Skin epidermis (tissue), 12 donors: Measurements from ENCODE around the gene C17orf107.
"Not testable (repeated sequence)": the region's sequence is repeated elsewhere in the genome, so short reads cannot be mapped to it uniquely, and the experiment has no call there.

Source experiments
- H3K27ac ChIP-seq, 21 experiments: fragments of 200-600 bp; sonication (generic) in 11 of 21; one replicate each; pipeline ENCODE4 v1.5.0; 2020; ENCODE audit warnings: mild to moderate bottlenecking in 3 of 21, inconsistent platforms in 2 of 21, moderate library complexity in 2 of 21
- H3K4me3 ChIP-seq, 7 experiments: fragments of 200-600 bp; sonication (generic) in 2 of 7; one replicate each; pipeline ENCODE4 v1.5.0; 2020; ENCODE audit warnings: inconsistent platforms in 2 of 7, mild to moderate bottlenecking in 2 of 7, moderate library complexity in 1 of 7

Gene C17orf107

GRCh38 chr17:4899341-4900230, at the start of gene C17orf107:
Gene C17orf107 (plus strand): TSS chr17:4899536. CDS start chr17:4899763, 227 bp downstream.
- H3K27ac ChIP-seq, result peak within 1 kb of the TSS in 19 of 21 experiments; percentile 1 to 80 (median 68)

DNA sequence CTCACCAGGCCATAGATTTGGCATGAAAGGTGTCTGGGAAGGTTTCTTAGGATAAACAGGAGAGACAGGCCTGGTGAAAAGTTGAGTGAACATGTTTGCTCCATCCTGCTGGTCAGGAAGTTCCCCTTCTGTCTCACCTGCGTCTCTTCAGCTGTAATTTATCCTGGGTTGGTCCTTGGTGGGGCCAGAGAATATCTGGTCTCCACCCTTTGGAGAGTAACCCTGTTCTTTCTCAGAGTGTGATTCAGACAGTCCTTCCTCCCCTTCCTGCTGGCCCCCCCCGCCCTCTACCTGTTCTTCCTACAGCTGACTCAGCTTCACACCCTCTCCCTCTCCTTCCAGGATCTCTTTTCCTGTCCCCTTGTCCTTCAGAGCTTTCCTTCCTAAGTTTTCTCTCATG, 49.1 kb upstream of the C17orf107 start:
- Histone ChIP-seq H3K27ac (peak overlapping the region in 20 of 21 experiments; percentile 15 to 88 (median 74)), H3K4me3 (no peak overlapping the region)

More at GRCh38 chr17:4899341-4900230, at the start of gene C17orf107:
- H3K4me3 ChIP-seq, result peak within 1 kb of the TSS; percentile 32 to 58 (median 42)

DNA sequence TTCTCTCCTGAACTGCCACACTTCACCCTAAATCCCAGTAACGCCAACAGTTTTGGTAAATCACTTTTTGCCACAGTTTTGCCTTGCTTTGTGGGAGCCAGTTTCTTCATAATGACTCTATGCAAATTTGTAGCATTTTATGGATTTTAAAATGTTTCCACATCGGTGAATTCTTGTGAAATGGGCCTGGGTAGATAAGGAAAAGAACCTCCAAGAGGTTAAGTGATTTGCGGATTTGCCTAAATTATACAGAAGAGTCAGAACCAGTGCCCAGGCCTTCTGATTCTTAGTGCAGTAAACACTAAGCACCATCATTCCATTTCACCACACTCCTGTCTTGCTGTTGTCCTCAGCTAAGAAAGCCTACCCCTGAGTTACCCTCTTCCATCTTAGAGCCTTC, 48.3 kb upstream of the C17orf107 start:
- H3K27ac ChIP-seq, result peak overlapping the region in 20 of 21 experiments; percentile 15 to 88 (median 72)
- no peak overlapping the region for H3K4me3 ChIP-seq

GRCh38 chr17:4852567-4853207, 46.6 kb upstream of the C17orf107 start:
- H3K27ac ChIP-seq, result peak overlapping the region in 10 of 21 experiments; percentile 14 to 81 (median 52)
- H3K4me3 ChIP-seq, result no peak overlapping the region

- Histone ChIP-seq H3K27ac (peak overlapping the region in 19 of 21 experiments; percentile 48 to 89 (median 79)), H3K4me3 (no peak overlapping the region)
These were observed 46.1 kb upstream of the C17orf107 start for GRCh38 chr17:4853208-4853671.

- peak overlapping the region; percentile 7 to 89 (median 77) for H3K27ac ChIP-seq
- H3K4me3 ChIP-seq, result no peak overlapping the region
These were observed 45.1 kb upstream of the C17orf107 start for GRCh38 chr17:4854111-4854681.

DNA sequence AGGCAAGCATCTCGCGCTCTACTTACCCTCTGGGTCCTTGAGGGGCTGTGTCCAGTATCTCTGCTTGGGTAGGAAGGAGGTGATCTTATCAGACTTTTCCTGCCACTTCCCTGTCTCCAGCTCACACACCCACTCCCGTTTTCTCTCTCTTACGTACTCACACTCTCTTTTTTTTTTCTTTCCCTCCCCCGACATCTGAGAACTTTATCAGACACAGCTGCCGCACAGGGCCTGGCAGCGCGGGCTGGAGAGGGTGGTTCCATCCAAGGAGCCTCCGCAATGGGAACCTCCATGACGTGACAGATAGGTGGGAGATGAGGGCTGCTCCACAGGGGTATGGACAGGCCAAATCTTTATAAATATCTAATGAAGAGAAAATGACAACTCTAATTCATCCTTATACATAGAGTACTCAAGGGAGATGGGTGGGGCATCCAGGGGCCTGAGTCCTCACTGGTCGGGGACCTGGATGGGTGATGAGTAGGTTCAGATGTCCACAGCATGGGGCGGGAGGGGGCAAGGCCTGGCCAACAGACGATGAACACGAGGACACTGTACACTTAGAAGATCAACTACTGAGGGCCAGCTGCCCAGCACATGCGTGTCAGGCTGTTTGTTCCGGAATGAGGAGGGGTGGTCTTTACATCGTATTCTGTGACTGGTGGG, 42.9 kb upstream of the C17orf107 start:
- Histone ChIP-seq H3K4me3 (no peak overlapping the region), H3K27ac (peak overlapping the region in 18 of 21 experiments; percentile 5 to 87 (median 68))

DNA sequence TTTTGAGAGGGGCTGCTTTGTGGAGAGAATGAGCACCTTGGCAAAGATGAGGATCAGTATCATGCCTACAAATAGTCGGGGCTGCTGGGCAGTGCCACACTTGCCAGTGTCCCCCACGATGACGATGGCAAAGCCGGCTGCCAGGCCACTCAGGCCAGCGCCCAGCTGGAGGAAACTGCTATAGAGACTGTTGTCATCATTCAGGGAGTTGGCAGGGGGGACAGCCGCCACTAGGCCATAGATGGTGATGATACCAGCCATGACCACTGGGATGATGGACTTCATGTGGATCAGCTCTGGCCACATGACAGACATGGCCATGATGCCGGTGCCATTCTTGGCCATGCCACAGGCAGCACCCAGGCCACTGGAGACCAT, 42.4 kb upstream of the C17orf107 start:
- Histone ChIP-seq H3K27ac (peak overlapping the region in 18 of 21 experiments; percentile 5 to 87 (median 68)), H3K4me3 (no peak overlapping the region)

DNA sequence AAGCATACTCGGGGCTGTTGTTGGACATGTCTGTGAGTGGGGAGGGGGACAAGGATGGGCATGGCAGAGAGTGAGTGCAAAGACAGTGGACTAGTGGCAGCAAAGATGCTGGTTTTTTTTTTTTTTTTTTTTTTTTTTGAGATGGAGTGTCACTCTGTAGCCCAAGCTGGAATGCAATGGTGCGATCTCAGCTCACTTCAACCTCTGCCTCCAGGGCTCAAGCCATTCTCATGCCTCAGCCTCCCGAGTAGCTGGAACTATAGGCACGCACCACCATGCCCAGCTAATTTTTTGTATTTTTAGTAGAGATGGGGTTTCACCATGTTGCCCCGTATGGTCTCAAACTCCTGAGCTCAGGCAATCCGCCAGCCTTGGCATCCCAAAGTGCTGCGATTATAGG, 42.0 kb upstream of the C17orf107 start:
- peak overlapping the region in 20 of 21 experiments; percentile 2 to 87 (median 77) for H3K27ac ChIP-seq
- not testable (repeated sequence) for H3K4me3 ChIP-seq

DNA sequence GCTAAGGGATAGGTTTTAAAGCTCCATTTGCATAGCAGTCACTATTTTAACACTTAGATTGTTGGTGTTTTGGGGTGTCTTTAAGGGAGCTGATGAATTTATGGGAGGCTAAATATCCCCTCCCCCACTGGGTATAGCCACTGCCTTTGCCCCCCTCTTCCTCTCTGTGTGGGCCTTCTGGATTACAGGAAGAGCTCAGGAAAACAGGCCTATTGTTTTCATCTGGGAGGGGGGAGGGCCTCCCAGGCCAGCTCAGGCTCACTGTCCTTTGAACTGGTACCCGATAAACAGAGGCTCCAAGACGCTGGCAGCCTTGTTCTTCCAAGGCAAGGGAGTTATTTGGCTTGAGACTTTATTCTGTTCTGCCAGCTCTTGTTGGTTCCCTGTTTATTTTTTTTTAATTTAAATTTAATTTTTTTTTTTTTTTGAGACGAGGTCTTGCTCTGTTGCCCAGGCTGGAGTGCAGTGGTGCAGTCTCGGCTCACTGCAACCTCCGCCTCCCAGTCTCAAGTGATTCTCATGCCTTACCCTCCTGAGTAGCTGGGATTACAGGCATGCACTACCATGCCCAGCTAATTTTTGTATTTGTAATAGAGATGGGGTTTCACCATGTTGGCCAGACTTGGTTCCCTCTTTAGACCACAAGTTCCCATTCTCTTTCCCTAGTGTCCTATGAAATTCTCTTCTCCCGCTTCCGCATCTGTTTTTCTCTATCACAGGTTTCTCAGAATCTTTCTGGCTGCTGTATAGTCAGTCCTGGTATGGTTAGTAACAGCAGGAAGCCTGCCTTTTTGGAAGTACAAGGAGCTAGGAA, 41.1 kb upstream of the C17orf107 start:
- H3K4me3 ChIP-seq, result peak overlapping the region in 2 of 7 experiments; percentile 13 to 26
- peak overlapping the region in 20 of 21 experiments; percentile 22 to 87 (median 77) for H3K27ac ChIP-seq

DNA sequence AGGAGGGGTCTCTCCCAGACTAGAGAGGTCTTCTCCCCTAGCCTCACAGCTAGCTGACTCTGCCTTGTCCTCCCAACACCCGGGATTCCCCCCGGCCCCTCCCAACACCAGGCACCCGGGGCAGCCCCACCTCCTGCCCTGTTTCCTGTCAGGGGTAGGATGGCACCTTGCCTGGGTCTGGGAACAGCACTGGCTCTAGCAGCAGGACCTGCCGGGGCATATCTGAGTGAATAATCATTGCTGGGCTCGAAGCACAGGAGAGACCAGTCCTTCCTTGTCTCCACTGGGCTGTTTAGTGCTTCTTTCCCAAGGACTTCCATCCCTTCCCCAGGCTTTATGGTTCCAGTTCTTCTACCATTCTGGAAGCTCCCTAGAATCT, 40.5 kb upstream of the C17orf107 start:
- Histone ChIP-seq H3K4me3 (peak overlapping the region in 6 of 7 experiments; percentile 8 to 40 (median 22)), H3K27ac (peak overlapping the region in 20 of 21 experiments; percentile 59 to 87 (median 78))

DNA sequence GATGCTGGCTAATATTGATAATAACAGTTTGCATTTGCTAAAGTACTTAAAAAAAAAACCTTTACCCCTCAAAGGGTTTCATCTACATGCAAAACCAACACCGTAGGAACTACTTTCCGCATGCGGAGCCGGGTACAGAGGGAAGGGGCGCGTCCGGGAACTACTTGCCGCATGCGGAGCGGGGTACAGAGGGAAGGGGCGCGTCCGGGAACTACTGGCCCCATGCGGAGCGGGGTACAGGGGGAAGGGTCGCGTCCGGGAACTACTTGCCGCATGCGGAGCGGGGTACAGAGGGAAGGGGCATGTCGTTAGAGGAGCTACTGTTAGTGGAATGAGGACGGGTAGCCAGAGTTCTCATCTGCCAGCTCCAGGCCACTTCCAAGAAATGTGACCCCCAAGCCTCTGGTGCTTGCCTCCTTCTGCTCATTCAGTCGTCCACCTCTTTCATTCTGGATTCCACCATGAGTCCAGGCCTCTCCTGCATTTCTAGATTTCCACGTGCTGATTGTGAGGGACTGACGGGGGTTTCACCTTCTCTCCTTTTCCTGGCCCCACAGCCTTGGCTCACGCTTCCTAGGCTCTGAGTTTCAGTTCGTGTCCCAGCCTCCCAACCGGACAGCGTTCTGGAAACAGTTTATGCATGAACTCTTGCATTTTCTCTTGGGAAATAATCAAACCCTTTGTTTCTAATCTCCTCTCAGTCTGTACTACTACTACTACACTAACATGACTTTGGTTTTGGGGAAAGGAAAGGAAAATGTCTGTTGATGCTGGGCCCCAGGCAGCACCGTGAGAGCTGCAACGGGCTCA, 39.3 kb upstream of the C17orf107 start:
- H3K27ac ChIP-seq, result peak overlapping the region in 19 of 21 experiments; percentile 10 to 87 (median 77)
- peak overlapping the region in 6 of 7 experiments; percentile 8 to 40 (median 22) for H3K4me3 ChIP-seq

DNA sequence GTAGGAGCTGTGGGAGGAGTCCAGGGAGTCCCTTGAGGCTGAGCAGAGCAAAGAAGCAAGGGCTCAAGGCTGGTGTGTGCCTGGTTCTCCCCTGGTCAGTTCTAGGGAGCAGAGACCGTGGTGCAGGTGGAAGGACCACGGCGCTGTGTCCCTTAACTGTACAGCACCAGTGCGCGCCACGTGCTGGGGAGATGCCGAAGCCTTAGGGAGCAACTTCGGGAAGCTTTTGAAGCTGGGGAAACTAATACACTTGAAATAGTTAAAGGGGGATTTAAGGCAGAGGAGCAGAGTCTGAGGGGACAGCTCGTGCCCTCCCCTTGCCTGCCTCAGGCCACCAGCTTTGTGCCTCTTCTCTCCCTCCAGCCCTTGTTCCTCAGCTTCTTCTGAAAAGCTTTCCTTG, 38.7 kb upstream of the C17orf107 start:
- peak overlapping the region in 3 of 7 experiments; percentile 17 to 40 (median 26) for H3K4me3 ChIP-seq
- peak overlapping the region in 16 of 21 experiments; percentile 10 to 87 (median 78) for H3K27ac ChIP-seq

DNA sequence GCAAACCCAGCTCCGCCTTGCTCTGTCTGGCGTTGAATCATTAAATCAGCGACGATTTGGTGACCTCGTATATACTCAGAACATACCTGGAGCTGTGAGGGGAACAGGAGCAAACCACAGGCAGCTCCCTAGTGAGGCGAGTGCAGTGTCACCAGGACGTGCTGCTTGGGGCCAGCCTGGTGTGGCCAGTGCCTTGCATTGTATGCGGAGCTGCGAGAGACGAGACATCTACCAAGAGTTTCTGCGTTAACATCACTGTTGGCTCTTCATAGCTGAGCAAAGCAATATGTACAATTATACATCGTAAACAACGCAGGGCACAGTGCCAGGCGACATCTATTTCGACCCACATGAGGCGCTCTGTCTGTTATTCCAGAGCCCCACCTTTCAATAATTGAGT, 38.3 kb upstream of the C17orf107 start:
- Histone ChIP-seq H3K4me3 (peak overlapping the region in 2 of 7 experiments; percentile 26 to 40), H3K27ac (peak overlapping the region in 12 of 21 experiments; percentile 67 to 87 (median 78))

DNA sequence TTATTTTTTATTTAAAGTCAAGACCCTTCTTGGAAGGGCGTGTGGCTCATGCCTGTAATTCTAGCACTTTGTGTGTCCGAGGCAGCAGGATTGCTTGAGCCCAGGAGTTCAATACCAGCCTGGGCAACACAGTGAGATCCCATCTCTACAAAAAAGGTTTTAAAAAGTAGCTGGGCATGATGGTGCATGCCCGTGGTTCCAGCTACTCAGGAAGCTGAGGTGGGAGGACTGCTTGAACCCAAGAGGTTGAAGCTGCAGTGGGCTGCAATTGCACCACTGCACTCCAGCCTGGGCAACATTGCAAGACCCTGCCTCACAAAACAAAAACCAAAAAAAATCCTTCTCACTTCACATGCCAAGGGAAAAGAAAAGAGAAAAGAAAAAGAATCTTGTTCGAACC, 36.6 kb upstream of the C17orf107 start:
- H3K4me3 ChIP-seq, result no peak overlapping the region

GRCh38 chr17:4863321-4863720, 36.0 kb upstream of the C17orf107 start:
- no peak overlapping the region for H3K27ac ChIP-seq
- no peak overlapping the region for H3K4me3 ChIP-seq

More for the DNA sequence above, 36.6 kb upstream of the C17orf107 start:
- no peak overlapping the region for H3K27ac ChIP-seq

- H3K4me3 ChIP-seq, H3K27ac ChIP-seq: not testable (repeated sequence)
These were observed 31.8 kb upstream of the C17orf107 start for GRCh38 chr17:4867535-4867934.
